Ovary (tissue), 3 donors: ENCODE measurements around the gene INAFM1.

Experiments
- CTCF ChIP-seq, 3 donors: fragments of 450-650 bp in 2 of 3; fragments of 200-600 bp in 1 of 3; IDR thresholded peaks; one replicate each; pipeline versions ENCODE4 v1.5.1 to v1.8.0; 2016 to 2022; ENCODE audit warnings: antibody characterized with exemption in 3 of 3, mild to moderate bottlenecking in 1 of 3
- POLR2A ChIP-seq: fragments of 450-650 bp; IDR thresholded peaks from one replicate; pipeline ENCODE4 v1.6.1; 2017; ENCODE audit warnings: antibody characterized with exemption, mild to moderate bottlenecking, moderate library complexity
- donor health status: DM: no; HTN: no; CAD: no.

GRCh38 chr19:47230921-47231214 lies 43.8 kb upstream of the INAFM1 start, which contains the start of gene BBC3:
- TF ChIP-seq CTCF (IDR thresholded peaks at IDR 0.05) (no peak), POLR2A (peak; percentile 62)
